LNCaP clone FGC (cell line): ENCODE results near the gene CACNA1C.

Source experiments
- DNase-seq: peaks from one replicate; pipeline ENCODE4 v3.0.0-alpha.2; 2011; ENCODE audit warnings: low read depth
- H3K4me3 ChIP-seq: 2 replicates; pipeline ENCODE4 v1.5.1; 2011; ENCODE audit warnings: mild to moderate bottlenecking, low read depth, low read length, control low read depth
- TF ChIP-seq, protein P1 (sequence below): IDR thresholded peaks from 2 replicates; pipeline ENCODE4 v1.5.1; 2012; ENCODE audit warnings: mild to moderate bottlenecking; ENCODE audit not compliant: control insufficient read depth, insufficient read depth; ENCODE audit errors: extremely low read depth

The CACNA1C gene

DNA sequence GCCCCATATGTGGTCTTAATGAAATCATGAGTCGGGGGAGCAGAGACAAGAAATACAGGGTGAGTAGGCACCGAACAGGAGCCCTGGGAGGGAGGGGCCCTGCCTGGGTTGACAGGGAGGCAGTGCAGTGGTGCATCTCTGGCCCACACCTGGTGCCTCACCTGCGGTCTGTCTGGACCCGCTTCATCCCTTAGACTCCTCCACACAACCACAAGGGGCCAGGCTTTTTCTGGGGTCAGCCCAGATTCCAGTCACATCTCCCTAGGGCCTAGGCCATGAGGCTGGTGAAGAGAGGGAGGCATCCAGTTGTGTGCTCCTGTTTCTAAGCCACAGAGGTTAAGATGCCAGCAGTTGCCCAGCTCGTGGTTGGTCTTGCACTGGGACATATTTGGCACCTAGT lies 398.7 kb downstream of the CACNA1C start:
- H3K4me3 ChIP-seq = no peak overlapping the region
- TF ChIP-seq, protein P1, sequence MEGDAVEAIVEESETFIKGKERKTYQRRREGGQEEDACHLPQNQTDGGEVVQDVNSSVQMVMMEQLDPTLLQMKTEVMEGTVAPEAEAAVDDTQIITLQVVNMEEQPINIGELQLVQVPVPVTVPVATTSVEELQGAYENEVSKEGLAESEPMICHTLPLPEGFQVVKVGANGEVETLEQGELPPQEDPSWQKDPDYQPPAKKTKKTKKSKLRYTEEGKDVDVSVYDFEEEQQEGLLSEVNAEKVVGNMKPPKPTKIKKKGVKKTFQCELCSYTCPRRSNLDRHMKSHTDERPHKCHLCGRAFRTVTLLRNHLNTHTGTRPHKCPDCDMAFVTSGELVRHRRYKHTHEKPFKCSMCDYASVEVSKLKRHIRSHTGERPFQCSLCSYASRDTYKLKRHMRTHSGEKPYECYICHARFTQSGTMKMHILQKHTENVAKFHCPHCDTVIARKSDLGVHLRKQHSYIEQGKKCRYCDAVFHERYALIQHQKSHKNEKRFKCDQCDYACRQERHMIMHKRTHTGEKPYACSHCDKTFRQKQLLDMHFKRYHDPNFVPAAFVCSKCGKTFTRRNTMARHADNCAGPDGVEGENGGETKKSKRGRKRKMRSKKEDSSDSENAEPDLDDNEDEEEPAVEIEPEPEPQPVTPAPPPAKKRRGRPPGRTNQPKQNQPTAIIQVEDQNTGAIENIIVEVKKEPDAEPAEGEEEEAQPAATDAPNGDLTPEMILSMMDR = no peak
- no peak for DNase-seq

DNA sequence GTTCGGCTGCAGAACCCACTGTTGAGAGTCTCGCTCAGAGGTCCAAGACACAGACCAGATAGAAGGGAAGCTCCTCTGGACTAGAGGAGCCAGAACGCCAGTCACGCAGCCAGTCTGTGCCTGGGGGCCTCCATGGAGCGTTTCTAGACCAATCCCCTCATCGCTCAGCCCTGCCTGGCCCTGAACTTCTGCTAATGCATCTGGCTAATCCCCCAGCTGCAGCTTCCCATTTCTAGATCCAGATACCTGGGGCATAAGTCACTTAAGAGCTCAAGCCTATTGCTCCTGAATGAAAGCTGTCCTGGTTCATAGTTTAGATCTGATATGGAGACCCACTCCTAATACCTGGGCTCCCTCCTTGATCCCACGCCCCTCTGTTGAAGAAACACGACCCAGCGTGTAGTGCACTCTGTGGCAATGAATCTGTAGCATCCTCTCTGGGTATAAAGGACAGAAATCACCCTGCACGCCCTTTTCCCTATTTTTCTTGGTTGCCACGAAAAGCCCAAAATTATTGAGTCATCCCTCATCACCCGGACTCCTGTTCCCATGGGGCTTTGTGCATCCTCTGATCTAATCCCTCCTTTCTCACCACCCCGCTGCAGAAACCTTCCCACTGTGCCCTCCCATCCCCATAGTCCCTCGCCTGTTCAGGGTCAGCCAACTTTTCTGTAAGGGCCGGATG lies 400.4 kb downstream of the CACNA1C start:
- TF ChIP-seq, protein P1 = no peak
- DNase-seq = no peak
- H3K4me3 ChIP-seq = no peak overlapping the region

DNA sequence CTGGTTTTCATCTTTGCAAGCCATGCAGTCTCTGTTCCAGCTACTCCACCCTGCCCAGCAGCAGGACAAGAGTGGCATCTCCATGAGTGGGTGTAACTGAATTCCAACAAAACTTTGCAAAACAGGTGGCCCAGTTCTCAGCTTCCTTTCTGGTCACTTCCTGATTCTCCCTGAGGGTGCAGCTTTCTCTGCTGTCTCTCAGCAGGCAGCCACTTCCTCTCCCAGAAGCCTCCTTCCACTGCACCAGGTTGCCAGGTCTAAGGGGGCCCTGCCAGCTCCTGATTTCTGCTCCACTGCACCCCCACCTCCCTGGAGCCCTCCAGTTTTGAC lies 400.9 kb downstream of the CACNA1C start:
- no peak for DNase-seq
- no peak overlapping the region for H3K4me3 ChIP-seq
- TF ChIP-seq, protein P1 = no peak

DNA sequence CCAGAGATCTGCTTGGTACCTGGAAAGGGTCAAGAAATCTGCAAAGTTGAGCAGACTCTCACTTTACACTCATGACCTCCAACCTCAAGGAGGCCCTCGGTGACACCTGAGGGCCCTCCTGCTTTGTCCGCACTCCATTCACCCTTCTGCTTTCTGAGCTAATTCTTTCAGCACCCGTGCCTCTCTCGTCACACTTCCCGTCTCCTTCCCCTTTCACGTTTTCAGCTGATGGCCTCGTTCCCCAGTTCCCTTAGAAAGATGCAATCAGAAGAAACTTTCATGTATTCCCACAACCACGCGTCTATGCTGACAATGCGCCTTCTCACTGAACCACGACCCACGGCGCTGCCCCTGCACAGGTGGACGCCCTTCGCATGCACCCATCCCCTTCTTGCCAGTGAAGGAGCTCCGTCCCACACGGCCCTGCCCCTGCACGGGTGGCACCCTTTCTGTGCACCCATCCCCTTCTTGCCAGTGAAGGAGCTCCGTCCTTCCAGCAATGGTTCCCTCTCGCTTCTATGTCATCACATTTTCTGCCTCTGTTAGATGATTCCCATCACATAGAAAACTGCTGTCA lies 401.9 kb downstream of the CACNA1C start:
- H3K4me3 ChIP-seq = no peak overlapping the region
- TF ChIP-seq, protein P1 = no peak
- no peak for DNase-seq

DNA sequence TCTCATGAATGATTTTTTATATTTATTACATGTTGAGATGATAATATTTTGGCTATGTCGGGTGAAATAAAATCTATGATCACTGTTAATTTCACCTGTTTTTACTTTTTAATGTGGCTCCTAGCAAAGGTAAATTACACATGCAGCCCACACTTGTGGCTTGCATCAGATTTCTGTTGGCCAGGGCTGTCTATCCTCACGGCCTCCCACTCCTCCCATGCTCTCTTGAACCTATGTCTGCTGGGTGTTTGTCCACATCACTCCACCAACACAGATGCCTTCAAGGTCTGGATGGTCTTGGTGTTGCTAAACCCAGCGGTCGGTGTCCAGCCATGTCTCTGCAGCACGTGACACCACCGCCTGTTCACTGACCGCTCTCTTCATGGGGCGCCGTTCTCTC lies 402.6 kb downstream of the CACNA1C start:
- TF ChIP-seq, protein P1 = no peak
- H3K4me3 ChIP-seq = no peak overlapping the region
- DNase-seq = no peak

DNA sequence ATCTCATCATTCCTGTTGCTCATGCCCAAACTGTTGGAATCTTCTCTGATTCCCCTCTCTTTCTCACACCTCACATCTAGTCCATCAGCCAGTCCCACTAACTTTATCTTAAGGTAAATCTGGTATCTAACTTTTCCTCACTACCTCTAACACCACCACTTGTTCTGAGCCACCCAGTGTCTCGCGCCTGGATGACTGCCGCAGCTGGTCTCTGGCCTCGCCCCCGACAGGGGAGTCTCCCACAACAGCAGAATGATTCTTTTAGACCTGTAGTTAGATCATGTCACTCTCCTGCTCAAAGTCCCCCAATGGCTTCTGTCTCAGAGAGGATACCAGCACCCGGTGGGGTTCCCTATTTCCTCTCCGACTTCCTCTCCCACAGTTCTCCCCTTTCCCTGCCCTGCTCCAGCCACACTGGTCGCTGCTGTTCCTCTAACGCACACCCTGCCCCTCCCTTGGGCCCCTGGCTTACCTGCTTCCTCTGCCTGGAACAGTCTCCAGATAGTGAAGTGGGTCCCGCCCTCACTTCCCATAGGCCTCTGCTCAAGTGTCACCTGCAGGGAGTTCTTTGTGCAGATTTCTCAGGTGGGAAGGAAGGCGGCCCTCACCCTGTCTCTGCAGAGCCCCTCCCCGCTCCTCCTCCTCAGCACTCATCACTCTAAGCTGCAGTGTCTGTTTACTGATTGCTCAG lies 403.5 kb downstream of the CACNA1C start:
- no peak overlapping the region for H3K4me3 ChIP-seq
- TF ChIP-seq, protein P1 = no peak
- DNase-seq = no peak
